ENCODE measurements around the gene SOS1. TPM values are rescaled to one million over a fixed set of nuclear protein-coding genes. Genes with fewer than 3 reads are reported as not detected.

Gene SOS1
- total RNA-seq, 4 donors from 2014 or later: 38.7 to 49.1 (median 40.8) TPM

DNA sequence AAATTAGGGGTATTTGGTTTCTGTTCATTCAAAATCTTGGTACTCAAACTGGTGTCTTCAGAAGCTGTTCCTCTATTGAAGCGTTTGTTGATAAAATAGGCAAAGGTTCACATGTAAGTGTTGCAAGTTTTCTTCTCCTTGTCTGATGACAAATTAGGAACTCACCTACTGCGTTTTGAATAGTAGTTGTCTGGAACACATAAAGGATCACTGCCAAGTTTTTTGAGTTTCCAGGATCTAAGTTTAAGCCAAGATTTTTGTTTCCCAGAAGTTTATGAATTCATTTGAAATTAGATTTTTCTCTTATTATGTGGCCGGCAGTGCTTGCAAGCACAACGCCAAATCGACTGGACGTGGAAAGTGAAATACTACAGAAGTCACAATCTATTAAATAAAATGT is 145.8 kb downstream of the SOS1 start:
- no peaks in the 10 kb centered on the region for H3K27me3 ChIP-seq
- no peak for DNase-seq
- no peak overlapping the region for H3K27ac ChIP-seq
- TF ChIP-seq, protein P1, sequence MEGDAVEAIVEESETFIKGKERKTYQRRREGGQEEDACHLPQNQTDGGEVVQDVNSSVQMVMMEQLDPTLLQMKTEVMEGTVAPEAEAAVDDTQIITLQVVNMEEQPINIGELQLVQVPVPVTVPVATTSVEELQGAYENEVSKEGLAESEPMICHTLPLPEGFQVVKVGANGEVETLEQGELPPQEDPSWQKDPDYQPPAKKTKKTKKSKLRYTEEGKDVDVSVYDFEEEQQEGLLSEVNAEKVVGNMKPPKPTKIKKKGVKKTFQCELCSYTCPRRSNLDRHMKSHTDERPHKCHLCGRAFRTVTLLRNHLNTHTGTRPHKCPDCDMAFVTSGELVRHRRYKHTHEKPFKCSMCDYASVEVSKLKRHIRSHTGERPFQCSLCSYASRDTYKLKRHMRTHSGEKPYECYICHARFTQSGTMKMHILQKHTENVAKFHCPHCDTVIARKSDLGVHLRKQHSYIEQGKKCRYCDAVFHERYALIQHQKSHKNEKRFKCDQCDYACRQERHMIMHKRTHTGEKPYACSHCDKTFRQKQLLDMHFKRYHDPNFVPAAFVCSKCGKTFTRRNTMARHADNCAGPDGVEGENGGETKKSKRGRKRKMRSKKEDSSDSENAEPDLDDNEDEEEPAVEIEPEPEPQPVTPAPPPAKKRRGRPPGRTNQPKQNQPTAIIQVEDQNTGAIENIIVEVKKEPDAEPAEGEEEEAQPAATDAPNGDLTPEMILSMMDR (IDR thresholded peaks at IDR 0.05): no peak
- TF ChIP-seq POLR2A (IDR thresholded peaks at IDR 0.05): no peak
- no peak overlapping the region for H3K4me3 ChIP-seq
- H3K4me1 ChIP-seq: no peaks in the 10 kb centered on the region
- H3K36me3 ChIP-seq: no peaks in the 10 kb centered on the region
- no peaks in the 10 kb centered on the region for H3K9me3 ChIP-seq

GRCh38 chr2:38973266-38973665 is 147.6 kb downstream of the SOS1 start:
- no peaks in the 10 kb centered on the region for H3K27me3 ChIP-seq
- H3K36me3 ChIP-seq: no peaks in the 10 kb centered on the region
- no peaks in the 10 kb centered on the region for H3K9me3 ChIP-seq
- H3K4me3 ChIP-seq: no peak overlapping the region
- H3K4me1 ChIP-seq: no peaks in the 10 kb centered on the region
- DNase-seq: no peak
- no peak for TF ChIP-seq POLR2A (IDR thresholded peaks at IDR 0.05)
- TF ChIP-seq, protein P1 (IDR thresholded peaks at IDR 0.05): no peak
- H3K27ac ChIP-seq: no peak overlapping the region

GRCh38 chr2:38971377-38971776 is 149.5 kb downstream of the SOS1 start:
- Histone ChIP-seq H3K27ac (no peak overlapping the region), H3K9me3 (no peaks in the 10 kb centered on the region), H3K36me3 (no peaks in the 10 kb centered on the region), H3K27me3 (no peaks in the 10 kb centered on the region), H3K4me3 (no peak overlapping the region), H3K4me1 (no peaks in the 10 kb centered on the region)
- no peak for TF ChIP-seq POLR2A (IDR thresholded peaks at IDR 0.05)
- TF ChIP-seq, protein P1 (IDR thresholded peaks at IDR 0.05): no peak
- DNase-seq: no peak

GRCh38 chr2:38968021-38968420 is 152.8 kb downstream of the SOS1 start:
- no peak for DNase-seq

DNA sequence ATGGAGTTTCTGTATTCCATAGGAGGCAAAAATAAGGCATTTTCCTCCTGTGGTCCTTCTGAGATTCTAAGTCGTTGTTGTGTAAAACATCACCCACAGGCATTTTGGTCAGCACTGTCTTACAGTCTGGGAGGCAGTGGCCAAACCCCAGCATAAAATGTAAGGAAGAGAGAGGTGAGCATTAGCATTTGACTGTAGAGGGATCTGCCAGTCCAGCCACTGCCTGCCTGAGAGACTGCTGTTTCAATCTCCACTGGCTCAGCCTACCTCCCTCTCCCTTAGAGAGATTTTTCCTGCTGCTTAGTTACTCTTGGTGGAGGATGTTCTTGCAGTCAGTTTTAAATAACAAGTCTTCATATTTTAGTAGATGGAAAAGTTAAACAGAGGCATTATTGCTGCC is 154.2 kb downstream of the SOS1 start:
- H3K36me3 ChIP-seq: no peaks in the 10 kb centered on the region
- no peaks in the 10 kb centered on the region for H3K27me3 ChIP-seq
- no peak overlapping the region for H3K27ac ChIP-seq
- H3K9me3 ChIP-seq: no peaks in the 10 kb centered on the region
- H3K4me3 ChIP-seq: no peak overlapping the region
- TF ChIP-seq POLR2A (IDR thresholded peaks at IDR 0.05): no peak
- TF ChIP-seq, protein P1 (IDR thresholded peaks at IDR 0.05): no peak
- no peaks in the 10 kb centered on the region for H3K4me1 ChIP-seq
- DNase-seq: no peak

More at GRCh38 chr2:38968021-38968420, 152.8 kb downstream of the SOS1 start:
- TF ChIP-seq, protein P1 (IDR thresholded peaks at IDR 0.05): no peak
- TF ChIP-seq POLR2A (IDR thresholded peaks at IDR 0.05): no peak
- Histone ChIP-seq H3K27me3 (no peaks in the 10 kb centered on the region), H3K4me1 (no peaks in the 10 kb centered on the region), H3K4me3 (no peak overlapping the region), H3K36me3 (no peaks in the 10 kb centered on the region), H3K9me3 (no peaks in the 10 kb centered on the region), H3K27ac (no peak overlapping the region)

DNA sequence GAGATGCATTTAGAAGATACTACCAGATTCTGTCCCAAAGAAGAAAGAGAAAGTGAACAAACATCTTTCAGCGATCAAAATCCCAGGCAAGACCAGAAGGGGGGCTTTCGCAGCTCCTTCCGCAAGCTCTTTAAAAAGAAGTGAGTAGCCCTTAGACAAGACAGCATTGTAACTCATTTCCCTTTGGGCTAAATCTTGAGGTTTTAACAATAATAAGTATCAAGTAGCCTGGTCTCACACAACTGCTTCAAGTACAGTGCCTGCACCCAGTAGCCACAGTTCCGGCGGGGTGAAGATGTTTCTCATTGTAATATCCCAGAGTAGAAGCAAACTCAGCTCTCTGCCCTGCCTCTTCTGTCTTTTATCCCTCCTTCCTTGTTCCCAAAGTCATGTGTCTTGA is 154.8 kb downstream of the SOS1 start:
- TF ChIP-seq, protein P1 (IDR thresholded peaks at IDR 0.05): no peak
- no peak for TF ChIP-seq POLR2A (IDR thresholded peaks at IDR 0.05)
- Histone ChIP-seq H3K4me3 (no peak overlapping the region), H3K4me1 (no peaks in the 10 kb centered on the region), H3K9me3 (no peaks in the 10 kb centered on the region), H3K36me3 (no peaks in the 10 kb centered on the region), H3K27me3 (no peaks in the 10 kb centered on the region), H3K27ac (no peak overlapping the region)
- no peak for DNase-seq

Measured in Peyer's patch (tissue), 4 donors.